HL-60/S4 (cell line): ENCODE results near the gene LOC128125822.

Source experiments
- in situ Hi-C: fragments of 300-500 bp; cut with MboI; formaldehyde crosslinking; loops from 2 replicates; pipeline ENCODE4 v1.14.3; 2022; ENCODE audit warnings: low sequenced_read_pairs

The LOC128125822 gene

DNA sequence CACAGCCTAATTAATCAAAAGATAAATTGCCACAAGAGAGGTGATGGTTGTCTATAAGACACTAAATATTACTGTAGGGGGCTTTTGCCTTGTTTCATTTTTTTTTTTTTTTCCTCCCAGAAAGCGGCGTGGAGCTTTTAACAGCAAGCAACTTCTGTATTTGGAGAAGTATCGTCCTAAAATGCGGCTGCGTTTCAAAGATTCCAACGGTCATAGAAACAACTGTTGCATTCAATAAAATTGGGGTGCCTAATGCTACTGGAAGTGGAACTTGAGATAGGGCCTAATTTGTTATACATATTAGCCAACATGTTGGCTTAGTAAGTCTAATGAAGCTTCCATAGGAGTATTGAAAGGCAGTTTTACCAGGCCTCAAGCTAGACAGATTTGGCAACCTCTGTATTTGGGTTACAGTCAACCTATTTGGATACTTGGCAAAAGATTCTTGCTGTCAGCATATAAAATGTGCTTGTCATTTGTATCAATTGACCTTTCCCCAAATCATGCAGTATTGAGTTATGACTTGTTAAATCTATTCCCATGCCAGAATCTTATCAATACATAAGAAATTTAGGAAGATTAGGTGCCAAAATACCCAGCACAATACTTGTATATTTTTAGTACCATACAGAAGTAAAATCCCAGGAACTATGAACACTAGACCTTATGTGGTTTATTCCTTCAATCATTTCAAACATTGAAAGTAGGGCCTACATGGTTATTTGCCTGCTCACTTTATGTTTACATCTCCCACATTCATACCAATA, 7.8 kb downstream of the LOC128125822 start:
- in situ Hi-C loops = loop anchor here (25.0 kb wide), 1 partner anchor 182 kb away; no protein-coding TSS in a partner anchor

GRCh38 chr6:63580704-63580961, 8.4 kb downstream of the LOC128125822 start:
- in situ Hi-C loops = loop anchor here (25.0 kb wide), 1 partner anchor 182 kb away; no protein-coding TSS in a partner anchor

- in situ Hi-C loops = loop anchor here (25.0 kb wide), 1 partner anchor 181 kb away; no protein-coding TSS in a partner anchor
Observed at GRCh38 chr6:63581355-63582013, 9.2 kb downstream of the LOC128125822 start.

DNA sequence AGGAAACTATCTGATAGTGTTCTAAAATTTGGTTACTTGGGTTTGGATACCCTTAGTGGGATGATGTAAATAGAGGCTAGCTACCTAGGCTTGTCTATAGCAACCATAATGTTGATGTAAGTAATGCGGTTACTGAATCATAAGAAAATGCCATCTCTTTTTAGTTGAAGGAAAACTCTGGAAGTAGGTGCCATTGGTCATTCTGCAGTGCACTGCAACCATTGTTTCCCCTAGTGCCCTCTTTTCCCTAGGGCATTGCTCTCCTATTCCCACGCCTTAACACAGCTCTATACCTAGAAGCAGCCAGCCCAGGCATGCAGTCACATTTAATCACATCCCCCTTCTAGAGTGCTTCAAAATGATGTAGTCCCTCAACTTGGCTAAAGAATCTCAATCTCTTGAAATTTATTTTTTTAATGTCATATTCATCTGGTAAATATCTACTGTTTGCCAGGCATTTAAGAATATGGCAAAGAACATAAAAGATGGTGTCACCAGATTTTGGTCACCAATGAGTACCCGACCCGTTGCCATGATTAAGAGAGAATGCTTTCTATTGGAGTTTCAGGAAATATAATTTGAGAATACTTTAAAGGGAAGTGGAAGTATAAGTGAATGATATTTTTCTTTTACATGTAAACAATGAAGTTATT, 10.4 kb downstream of the LOC128125822 start:
- in situ Hi-C loops = loop anchor here (25.0 kb wide), 1 partner anchor 180 kb away; no protein-coding TSS in a partner anchor

DNA sequence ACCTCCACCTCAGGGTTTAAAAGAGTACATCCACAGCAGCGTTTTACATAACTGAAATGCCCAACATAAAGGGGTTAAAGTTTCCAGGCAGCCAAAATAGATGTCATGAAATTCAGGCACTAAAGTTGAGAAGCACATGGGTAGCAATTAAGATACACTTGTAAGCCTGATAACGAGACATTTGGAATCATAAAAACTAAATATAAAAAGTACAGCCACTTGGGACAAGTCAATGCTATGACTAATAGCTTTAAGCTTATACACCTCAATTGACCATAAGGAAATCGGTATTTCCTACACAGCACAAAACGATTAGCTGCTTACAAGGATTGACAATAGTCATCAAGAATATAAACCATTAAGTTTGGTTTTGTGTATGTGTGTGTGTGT, 11.8 kb downstream of the LOC128125822 start:
- in situ Hi-C loops = loop anchor here (25.0 kb wide), 1 partner anchor 178 kb away; no protein-coding TSS in a partner anchor

GRCh38 chr6:63584566-63584965, 12.3 kb downstream of the LOC128125822 start:
- in situ Hi-C loops = loop anchor here (25.0 kb wide), 1 partner anchor 178 kb away; no protein-coding TSS in a partner anchor

- in situ Hi-C loops = loop anchor here (25.0 kb wide), 1 partner anchor 177 kb away; no protein-coding TSS in a partner anchor
Observed at GRCh38 chr6:63585652-63586051, 13.4 kb downstream of the LOC128125822 start.

- in situ Hi-C loops = loop anchor here (25.0 kb wide), 1 partner anchor 172 kb away; no protein-coding TSS in a partner anchor
Observed at GRCh38 chr6:63589952-63590411, 17.7 kb downstream of the LOC128125822 start.

DNA sequence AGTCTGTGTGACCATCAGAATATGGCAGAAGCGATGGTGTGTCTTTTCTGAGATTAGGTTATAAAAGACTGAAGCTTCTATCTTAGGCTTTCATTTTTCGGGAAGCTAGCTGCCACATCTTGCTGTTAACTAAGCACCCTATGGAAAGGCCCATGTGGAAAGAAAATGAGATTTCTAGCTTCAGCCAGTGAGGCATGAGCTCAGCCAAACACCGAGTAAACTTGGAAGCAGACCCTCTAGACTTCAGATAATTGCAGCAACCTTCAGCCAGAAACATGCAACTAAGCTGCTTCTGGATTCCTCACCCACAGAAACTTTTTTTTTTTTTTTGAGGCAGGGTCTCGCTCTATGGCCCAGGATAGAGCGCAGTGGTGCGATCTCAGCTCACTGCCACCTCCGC, 20.6 kb downstream of the LOC128125822 start:
- in situ Hi-C loops = loop anchor here (25.0 kb wide), 1 partner anchor 169 kb away; no protein-coding TSS in a partner anchor

DNA sequence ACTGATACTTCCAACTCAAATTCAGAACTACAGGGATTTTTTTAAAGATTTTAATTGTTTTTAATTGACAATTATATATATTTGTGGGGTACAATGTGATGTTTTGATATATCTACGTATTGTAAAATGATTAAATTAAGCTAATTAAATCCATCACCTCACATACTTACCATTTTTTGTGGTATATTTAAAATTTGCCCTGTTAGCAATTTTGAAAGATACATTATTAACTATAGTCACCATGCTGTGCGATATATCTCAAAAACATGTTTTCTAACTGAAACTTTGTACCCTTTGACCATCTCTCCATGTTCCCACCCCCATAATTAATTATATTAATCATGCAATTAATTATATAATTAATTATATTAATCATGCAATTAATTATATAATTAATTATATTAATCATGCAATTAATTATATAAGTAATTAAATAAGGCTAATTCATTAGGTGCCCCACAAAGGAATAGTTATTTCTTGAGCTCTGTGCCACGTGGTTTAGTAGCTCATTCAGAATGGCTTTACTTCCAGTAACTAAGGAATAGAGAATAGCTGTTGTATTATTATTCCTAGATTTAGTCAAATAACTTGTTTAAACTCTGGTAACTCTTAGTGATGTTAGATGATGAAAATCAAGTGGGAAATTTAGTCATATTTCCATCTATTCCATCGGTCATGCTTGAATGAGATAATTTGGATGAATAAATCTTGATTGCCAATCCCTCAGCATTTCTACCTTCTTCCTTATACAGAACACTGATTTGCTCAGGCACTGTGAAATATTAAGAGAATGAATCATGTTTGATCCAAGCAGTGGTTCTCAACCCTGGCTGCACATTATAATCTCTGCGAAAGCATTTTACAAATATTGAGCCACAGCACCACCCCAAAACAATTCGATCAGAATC, 25.1 kb downstream of the LOC128125822 start:
- in situ Hi-C loops = loop anchor here (25.0 kb wide), 1 partner anchor 165 kb away; no protein-coding TSS in a partner anchor

DNA sequence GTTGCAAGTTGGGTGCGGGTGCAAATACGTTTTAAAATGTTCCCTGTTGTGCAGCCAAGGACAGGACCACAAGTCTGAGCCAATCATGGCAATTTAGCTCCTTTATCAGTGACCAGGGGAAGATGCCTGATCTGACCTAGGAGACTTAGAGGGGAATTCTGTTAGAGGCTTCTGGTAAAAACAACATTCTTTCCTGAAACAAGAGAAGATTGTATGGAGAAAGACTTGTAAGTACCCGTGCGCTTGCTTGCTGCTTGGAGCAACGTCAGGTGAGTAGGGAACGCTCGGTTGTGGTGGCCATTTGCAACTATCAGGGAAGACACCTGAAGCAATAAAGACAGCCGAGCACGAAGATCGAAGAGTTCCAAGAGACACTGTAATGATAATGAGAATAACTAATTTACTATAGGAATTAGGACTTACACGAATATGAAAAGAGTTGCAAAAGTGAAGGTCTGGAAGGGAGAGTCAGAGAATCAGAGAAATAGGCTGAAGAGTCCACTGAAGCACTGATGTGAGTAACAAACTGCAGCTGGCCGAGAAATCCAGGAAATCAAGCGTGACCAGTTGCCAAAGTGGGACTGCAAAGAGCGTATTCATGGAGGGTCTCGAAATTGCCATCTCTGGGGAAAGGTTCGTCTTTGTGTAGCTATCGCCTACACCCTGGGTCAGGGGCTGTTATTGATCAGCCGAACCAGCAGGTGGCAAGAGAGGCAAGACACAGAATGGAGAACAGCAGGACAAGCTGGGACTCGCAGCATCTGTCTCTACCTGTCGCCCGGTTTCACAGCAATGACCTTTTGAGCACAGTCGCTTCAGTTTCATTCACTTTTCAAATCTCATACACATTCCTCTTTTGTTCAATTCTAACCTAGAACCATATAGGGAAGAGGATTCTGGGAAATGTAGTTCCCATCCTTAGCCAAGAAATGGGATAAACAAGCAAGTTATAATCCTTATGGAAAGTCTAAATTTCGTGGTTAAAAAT, 26.1 kb downstream of the LOC128125822 start:
- in situ Hi-C loops = loop anchor here (25.0 kb wide), 1 partner anchor 164 kb away; no protein-coding TSS in a partner anchor

GRCh38 chr6:63599243-63599642, 27.0 kb downstream of the LOC128125822 start:
- in situ Hi-C loops = loop anchor here (25.0 kb wide), 1 partner anchor 163 kb away; no protein-coding TSS in a partner anchor

- in situ Hi-C loops = no loop called here
Observed at GRCh38 chr6:63600136-63600535, 27.9 kb downstream of the LOC128125822 start.

DNA sequence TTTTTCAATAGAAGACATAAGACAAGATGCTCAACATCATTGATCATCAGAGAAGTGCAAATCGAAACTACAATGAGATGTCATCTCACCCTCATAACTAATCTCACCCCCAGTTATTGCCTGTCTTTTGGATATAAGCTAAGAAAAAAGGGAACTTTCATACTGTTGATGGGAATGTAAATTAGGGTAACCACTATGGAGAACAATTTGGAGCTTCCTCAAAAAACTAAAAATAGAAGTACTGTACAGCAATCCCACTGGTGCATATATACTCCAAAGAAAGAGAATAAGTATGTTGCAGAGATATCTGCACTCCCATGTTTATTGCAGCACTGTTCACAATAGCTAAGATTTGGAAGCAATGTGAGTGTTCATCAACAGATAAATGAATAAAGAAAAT, 37.0 kb downstream of the LOC128125822 start:
- in situ Hi-C loops = no loop called here

DNA sequence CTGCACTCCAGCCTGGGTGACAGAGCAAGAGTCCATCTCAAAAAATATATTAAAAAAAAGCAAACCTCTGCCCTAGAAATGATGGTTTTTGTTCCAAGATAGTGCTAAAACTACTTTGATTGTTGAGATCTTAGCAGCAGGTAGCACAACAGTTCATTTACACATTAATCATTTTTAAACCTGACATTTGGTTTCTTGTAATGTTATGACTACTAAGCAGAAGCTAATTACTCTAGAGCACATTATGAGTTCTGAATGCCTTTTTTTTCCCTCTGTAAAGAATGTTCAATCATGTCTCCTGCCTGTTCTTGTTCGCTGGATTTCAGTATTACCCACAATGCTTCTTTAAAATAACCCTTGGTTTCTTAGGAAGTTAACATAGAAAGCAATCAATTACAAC, 38.7 kb downstream of the LOC128125822 start:
- in situ Hi-C loops = no loop called here

- in situ Hi-C loops = no loop called here
Observed at GRCh38 chr6:63611560-63611959, 39.3 kb downstream of the LOC128125822 start.

- in situ Hi-C loops = no loop called here
Observed at GRCh38 chr6:63615590-63615989, 43.3 kb downstream of the LOC128125822 start.
